GM10266 (cell line): ENCODE results near the gene NT5DC3.

Source experiments
- DNase-seq: peaks from one replicate; pipeline ENCODE4 v3.0.0; 2012; ENCODE audit errors: extremely low spot score
- CTCF ChIP-seq: IDR thresholded peaks from 2 replicates; pipeline ENCODE4 v1.5.1; 2012; ENCODE audit warnings: mild to moderate bottlenecking, low read depth; ENCODE audit not compliant: control insufficient read depth, insufficient read depth; ENCODE audit errors: missing control alignments

NT5DC3 gene

GRCh38 chr12:103875666-103876065, 34.6 kb upstream of the NT5DC3 start:
- DNase-seq, result no peak
- no peak for TF ChIP-seq CTCF

DNA sequence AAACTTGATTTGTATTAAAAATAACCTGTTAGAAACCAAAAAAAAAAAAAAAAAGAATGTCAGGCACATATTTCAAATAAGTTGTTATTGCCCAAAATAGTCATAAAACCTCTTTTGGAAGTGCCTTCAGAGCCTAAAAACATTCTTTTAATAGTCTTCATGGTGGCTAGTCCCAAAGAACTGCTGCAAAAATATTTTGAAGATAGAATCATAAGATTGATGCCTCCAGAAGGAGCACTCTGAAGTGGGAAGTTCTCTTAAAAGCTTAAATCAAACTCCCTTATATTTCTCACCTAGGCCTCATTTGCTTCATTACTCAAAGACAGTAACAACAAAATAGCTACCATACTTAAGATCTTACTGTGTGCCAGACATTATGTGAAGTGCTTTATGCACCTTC, 27.2 kb upstream of the NT5DC3 start:
- DNase-seq, result no peak
- TF ChIP-seq CTCF, result no peak

DNA sequence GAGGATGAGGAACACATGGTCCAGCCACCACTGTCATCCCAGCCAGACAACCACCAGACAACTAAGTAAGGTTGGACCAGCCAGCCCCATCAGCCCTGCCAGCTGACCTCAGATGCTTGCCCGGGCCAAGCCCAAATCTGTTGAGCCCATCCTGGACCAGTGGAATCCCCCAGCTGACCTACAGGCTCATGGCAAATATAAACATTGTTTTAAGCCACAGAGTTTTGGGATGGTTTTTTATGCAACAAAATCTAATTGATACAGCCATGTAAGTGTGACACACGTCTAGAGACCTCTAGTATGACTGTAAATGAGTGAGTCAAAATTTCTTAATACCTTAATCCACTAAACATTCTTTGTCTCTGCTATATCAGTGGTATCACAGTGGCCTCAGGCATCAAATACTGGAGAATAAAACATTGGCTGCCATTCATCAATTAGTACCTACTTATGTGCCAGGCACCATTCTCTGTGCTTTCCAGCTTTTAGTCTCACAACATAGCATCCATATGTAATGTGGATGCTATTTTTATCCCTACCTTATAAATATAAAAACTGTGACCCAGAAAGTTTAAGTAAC, 24.2 kb upstream of the NT5DC3 start:
- DNase-seq, result no peak
- no peak for TF ChIP-seq CTCF

GRCh38 chr12:103864710-103865109, 23.7 kb upstream of the NT5DC3 start:
- no peak for DNase-seq
- TF ChIP-seq CTCF, result no peak

- no peak for TF ChIP-seq CTCF
- DNase-seq, result no peak
Measured at GRCh38 chr12:103858953-103859601, 18.0 kb upstream of the NT5DC3 start.

DNA sequence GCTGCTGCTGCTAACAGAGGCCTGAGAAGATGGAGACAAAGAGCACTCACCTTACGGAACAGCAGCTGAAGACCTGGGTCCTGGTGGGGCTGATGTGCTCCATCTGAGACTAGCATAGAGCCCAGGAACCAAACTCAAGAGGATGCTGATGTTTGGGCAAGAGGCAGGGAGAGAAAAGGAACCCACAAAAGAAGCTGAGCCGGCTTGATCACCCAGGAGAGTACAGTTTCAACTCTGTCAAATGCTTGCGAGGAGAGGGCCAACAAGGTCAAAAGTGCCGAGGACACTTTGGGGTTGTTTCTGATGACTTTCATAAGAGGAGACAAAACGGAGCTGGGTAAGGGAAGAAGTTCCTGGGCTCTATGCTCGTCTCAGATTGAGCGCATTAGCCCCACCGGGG, 17.3 kb upstream of the NT5DC3 start:
- no peak for TF ChIP-seq CTCF
- DNase-seq, result no peak

DNA sequence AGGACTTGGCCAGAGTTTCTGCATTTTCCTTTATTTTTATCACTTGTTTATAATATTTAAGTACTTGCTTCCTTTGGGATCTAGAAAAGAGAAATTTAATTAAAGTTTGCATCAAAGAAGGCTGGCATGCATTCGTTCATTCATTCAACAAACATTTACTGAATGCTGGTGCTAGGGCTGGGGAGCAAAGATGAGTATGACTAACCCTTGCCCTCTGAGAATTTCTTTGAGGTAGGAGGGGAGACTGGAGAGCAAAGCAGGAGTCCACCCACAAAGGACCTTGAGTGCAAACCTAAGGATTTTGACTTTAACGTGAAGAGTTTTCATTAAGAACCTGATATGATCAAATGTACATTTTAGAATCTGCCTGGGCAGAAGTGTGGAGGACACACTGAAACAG, 16.1 kb upstream of the NT5DC3 start:
- no peak for DNase-seq
- no peak for TF ChIP-seq CTCF
